WTC11 (cell line): ENCODE results near the gene MGMT. TPM values are rescaled to one million over a fixed set of nuclear protein-coding genes. Genes with fewer than 3 reads are reported as not detected.

Source experiments
- ATAC-seq: fragments of 200-7000 bp; cut with Tn5 transposase; 2 replicates; pipeline ENCODE4 v1.10.0; 2021; ENCODE audit warnings: mild to moderate bottlenecking, moderate library complexity
- CTCF ChIA-PET: fragments of 300-600 bp; sonication (Branson Sonifier 250); formaldehyde crosslinking; loops from one replicate; lab custom pipeline; 2021; ENCODE audit warnings: antibody characterized with exemption; lab: Charles Lee
- POLR2A ChIA-PET: fragments of 350-600 bp; sonication (Branson Sonifier 250); formaldehyde crosslinking; loops from one replicate; lab custom pipeline; 2021; ENCODE audit warnings: antibody characterized with exemption; lab: Charles Lee
- DNase-seq: peaks from one replicate; pipeline ENCODE4 v3.0.0; 2021; ENCODE audit warnings: low spot score
- H3K27ac Mint-ChIP-seq: 2 replicates; pipeline ENCODE4 v1.8.0; 2021; ENCODE audit warnings: mixed read lengths
- H3K27me3 Mint-ChIP-seq: 2 replicates; pipeline ENCODE4 v1.8.0; 2021; ENCODE audit warnings: low read depth, mild to moderate bottlenecking, moderate library complexity, mixed read lengths
- H3K36me3 Mint-ChIP-seq: 2 replicates; pipeline ENCODE4 v1.8.0; 2021; ENCODE audit warnings: mixed read lengths
- H3K4me1 Mint-ChIP-seq: 2 replicates; pipeline ENCODE4 v1.8.0; 2022; ENCODE audit warnings: mixed read lengths
- H3K4me3 Mint-ChIP-seq: 2 replicates; pipeline ENCODE4 v1.8.0; 2021; ENCODE audit warnings: mild to moderate bottlenecking, moderate library complexity, mixed read lengths
- H3K9me3 Mint-ChIP-seq: 2 replicates; pipeline ENCODE4 v1.8.0; 2021; ENCODE audit warnings: mixed read lengths
- AR ChIP-seq: fragments of 250-450 bp; sonication (Bioruptor Pico); IDR thresholded peaks from 2 replicates; pipeline ENCODE4 v1.9.0; 2021; ENCODE audit warnings: mild to moderate bottlenecking
- ARID4B ChIP-seq: sonication (generic); formaldehyde crosslinking; IDR thresholded peaks from 2 replicates; pipeline ENCODE4 v1.8.0; 2023; ENCODE audit warnings: missing genetic modification reagents, mild to moderate bottlenecking, borderline replicate concordance
- ATF3 ChIP-seq: sonication (generic); formaldehyde crosslinking; conservative IDR thresholded peaks from 2 replicates; pipeline ENCODE4 v1.8.1; 2022; ENCODE audit warnings: mild to moderate bottlenecking, missing genetic modification reagents
- E2F1 ChIP-seq: sonication (generic); formaldehyde crosslinking; IDR thresholded peaks from 2 replicates; pipeline ENCODE4 v1.8.0; 2022; ENCODE audit warnings: mild to moderate bottlenecking, missing genetic modification reagents
- ERG ChIP-seq: fragments of 250-450 bp; sonication (Bioruptor Pico); IDR thresholded peaks from 2 replicates; pipeline ENCODE4 v1.8.0; 2021; ENCODE audit warnings: mild to moderate bottlenecking
- HMGXB4 ChIP-seq: sonication (generic); formaldehyde crosslinking; IDR thresholded peaks from 2 replicates; pipeline ENCODE4 v1.8.1; 2023; ENCODE audit warnings: mild to moderate bottlenecking, moderate library complexity, missing genetic modification reagents
- JUN ChIP-seq: sonication (generic); formaldehyde crosslinking; IDR thresholded peaks from 2 replicates; pipeline ENCODE4 v1.8.0; 2023; ENCODE audit warnings: mild to moderate bottlenecking, missing genetic modification reagents
- OVOL2 ChIP-seq: fragments of 250-450 bp; sonication (Bioruptor Pico); IDR thresholded peaks from 2 replicates; pipeline ENCODE4 v1.9.0; 2021; ENCODE audit warnings: mild to moderate bottlenecking, borderline replicate concordance
- PRDM15 ChIP-seq: sonication (generic); formaldehyde crosslinking; IDR thresholded peaks from 2 replicates; pipeline ENCODE4 v1.8.0; 2022; ENCODE audit warnings: missing genetic modification reagents
- PREB ChIP-seq: sonication (generic); formaldehyde crosslinking; IDR thresholded peaks from 2 replicates; pipeline ENCODE4 v1.8.1; 2022; ENCODE audit warnings: mild to moderate bottlenecking, missing genetic modification reagents, moderate library complexity, borderline replicate concordance
- PRRX2 ChIP-seq: fragments of 250-450 bp; sonication (Bioruptor Pico); IDR thresholded peaks from 2 replicates; pipeline ENCODE4 v1.8.0; 2021; ENCODE audit warnings: mild to moderate bottlenecking
- RELA ChIP-seq: sonication (generic); formaldehyde crosslinking; IDR thresholded peaks from 2 replicates; pipeline ENCODE4 v1.8.1; 2022; ENCODE audit warnings: missing genetic modification reagents, mild to moderate bottlenecking, borderline replicate concordance
- SMAD4 ChIP-seq: sonication (generic); formaldehyde crosslinking; IDR thresholded peaks from 2 replicates; pipeline ENCODE4 v1.8.0; 2022; ENCODE audit warnings: mild to moderate bottlenecking, missing genetic modification reagents
- SP1 ChIP-seq: sonication (generic); formaldehyde crosslinking; conservative IDR thresholded peaks from 2 replicates; pipeline ENCODE4 v1.8.1; 2022; ENCODE audit warnings: missing genetic modification reagents
- TCF7 ChIP-seq: sonication (generic); formaldehyde crosslinking; IDR thresholded peaks from 2 replicates; pipeline ENCODE4 v1.8.0; 2022; ENCODE audit warnings: mild to moderate bottlenecking, low read depth, missing genetic modification reagents, moderate library complexity
- TEAD1 ChIP-seq: sonication (generic); formaldehyde crosslinking; IDR thresholded peaks from 2 replicates; pipeline ENCODE4 v1.8.0; 2022; ENCODE audit warnings: mild to moderate bottlenecking, missing genetic modification reagents
- TEAD4 ChIP-seq: sonication (generic); formaldehyde crosslinking; IDR thresholded peaks from 2 replicates; pipeline ENCODE4 v1.8.0; 2022; ENCODE audit warnings: mild to moderate bottlenecking, missing genetic modification reagents
- ZNF232 ChIP-seq: sonication (generic); formaldehyde crosslinking; IDR thresholded peaks from 2 replicates; pipeline ENCODE4 v1.8.0; 2022; ENCODE audit warnings: mild to moderate bottlenecking, missing genetic modification reagents
- ZNF396 ChIP-seq: fragments of 250-450 bp; sonication (Bioruptor Pico); IDR thresholded peaks from 2 replicates; pipeline ENCODE4 v1.8.0; 2021; ENCODE audit warnings: mild to moderate bottlenecking, moderate library complexity, borderline replicate concordance
- ZNF671 ChIP-seq: fragments of 250-450 bp; sonication (Bioruptor Pico); IDR thresholded peaks from 2 replicates; pipeline ENCODE4 v1.8.0; 2021; ENCODE audit warnings: mild to moderate bottlenecking
- total RNA-seq: library from RNA; stranded (reverse); gene quantifications from 3 replicates; pipeline ENCODE4 v1.2.3, GENCODE V29; 2021

MGMT gene
- total RNA-seq, 1 experiment from 2014 or later = 11.8 TPM

GRCh38 chr10:129705676-129706075 is 238.6 kb downstream of the MGMT start:
- CTCF ChIA-PET = interaction anchor here (0.6 to 2.1 kb wide), 2 partner anchors 47 to 371 kb away, joined by 3 to 5 read pairs; no protein-coding TSS in a partner anchor
- DNase-seq = no peak
- TF ChIP-seq OVOL2 (CRISPR knock-in tag) (no peak), TEAD1 (CRISPR knock-in tag) (no peak), TCF7 (CRISPR knock-in tag) (no peak), E2F1 (no peak), RELA (CRISPR knock-in tag) (no peak), SP1 (CRISPR knock-in tag) (no peak), ERG (no peak), PRDM15 (CRISPR knock-in tag) (no peak), ZNF671 (CRISPR knock-in tag) (no peak), ATF3 (CRISPR knock-in tag) (no peak), AR (CRISPR knock-in tag) (no peak), PRRX2 (CRISPR knock-in tag) (no peak), TEAD4 (CRISPR knock-in tag) (no peak), SMAD4 (CRISPR knock-in tag) (no peak), JUN (CRISPR knock-in tag) (no peak), PREB (CRISPR knock-in tag) (no peak), HMGXB4 (CRISPR knock-in tag) (no peak), ARID4B (no peak), ZNF232 (CRISPR knock-in tag) (no peak), ZNF396 (no peak)
- TF ChIP-seq, all 79 proteins: peak for 0
- no peaks in the 10 kb centered on the region for H3K27me3 Mint-ChIP-seq
- no peaks in the 10 kb centered on the region for H3K36me3 Mint-ChIP-seq
- POLR2A ChIA-PET = no interaction called here
- H3K4me3 Mint-ChIP-seq = no peak overlapping the region
- peaks cover 31% of the 10 kb centered on the region for H3K4me1 Mint-ChIP-seq
- H3K27ac Mint-ChIP-seq = no peak overlapping the region
- no peaks in the 10 kb centered on the region for H3K9me3 Mint-ChIP-seq
- no peak for ATAC-seq
